Activated CD4-positive, alpha-beta T cell treated with anti-CD3 and anti-CD28 coated beads, Interleukin-2, amount 50 U/mL, for 24 hours (primary cell): Measurements from ENCODE around the gene ISG20L2.
"Not testable (repeated sequence)": the region's sequence is repeated elsewhere in the genome, so short reads cannot be mapped to it uniquely, and the experiment has no call there.

Experiments
- DNase-seq, 2 donors: peaks; one replicate each; pipeline ENCODE4 v3.0.0-alpha.2; 2020; ENCODE audit warnings: low read depth in 1 of 2, low spot score in 1 of 2

The ISG20L2 gene, protein sequence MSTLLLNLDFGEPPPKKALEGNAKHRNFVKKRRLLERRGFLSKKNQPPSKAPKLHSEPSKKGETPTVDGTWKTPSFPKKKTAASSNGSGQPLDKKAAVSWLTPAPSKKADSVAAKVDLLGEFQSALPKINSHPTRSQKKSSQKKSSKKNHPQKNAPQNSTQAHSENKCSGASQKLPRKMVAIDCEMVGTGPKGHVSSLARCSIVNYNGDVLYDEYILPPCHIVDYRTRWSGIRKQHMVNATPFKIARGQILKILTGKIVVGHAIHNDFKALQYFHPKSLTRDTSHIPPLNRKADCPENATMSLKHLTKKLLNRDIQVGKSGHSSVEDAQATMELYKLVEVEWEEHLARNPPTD

DNA sequence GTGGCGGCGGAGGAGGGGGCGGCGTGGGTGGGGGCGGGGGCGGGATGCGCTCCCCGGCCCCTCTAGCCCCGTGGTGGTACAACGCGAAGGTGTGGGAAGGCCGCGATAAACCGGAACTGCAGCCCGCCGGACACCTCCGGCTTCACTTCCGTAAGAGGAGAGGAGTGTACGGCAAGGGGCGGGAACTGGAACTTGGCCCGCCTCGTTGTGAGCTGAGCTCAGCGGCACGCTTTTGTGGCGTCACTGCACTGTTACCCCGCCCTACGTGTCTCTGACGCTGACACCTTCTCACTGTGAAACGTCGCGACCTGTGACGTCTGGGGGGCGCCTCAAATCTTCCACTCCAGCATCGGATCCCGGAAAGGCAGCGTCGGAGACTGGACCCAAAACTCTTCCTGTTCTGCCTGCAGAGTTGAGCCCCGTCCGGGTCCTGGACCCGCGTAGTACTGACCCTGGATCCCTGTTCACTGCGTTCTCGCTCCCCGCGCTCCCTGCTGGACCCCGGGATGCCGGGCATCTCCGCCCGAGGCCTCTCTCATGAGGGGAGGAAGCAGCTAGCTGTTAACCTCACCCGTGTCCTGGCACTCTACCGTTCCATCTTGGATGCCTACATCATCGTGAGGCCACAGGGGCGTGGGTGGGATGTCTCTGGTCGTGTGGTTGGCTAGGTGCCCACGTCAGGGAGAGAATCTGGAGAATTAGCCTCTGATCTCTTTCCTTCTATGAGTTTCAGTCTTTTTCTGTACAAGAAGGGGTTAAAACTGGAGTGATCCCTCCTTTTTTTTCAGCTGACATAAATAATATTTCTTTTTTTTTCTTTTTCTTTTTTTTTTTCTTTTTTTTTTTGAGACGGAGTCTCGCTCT is at the start of gene ISG20L2:
Gene ISG20L2 (minus strand): TSS at position 168 of the 864 bp plus-strand sequence. CDS start 1,114 bp downstream, outside the sequence.
- peak; percentile 88 to 93 for DNase-seq

DNA sequence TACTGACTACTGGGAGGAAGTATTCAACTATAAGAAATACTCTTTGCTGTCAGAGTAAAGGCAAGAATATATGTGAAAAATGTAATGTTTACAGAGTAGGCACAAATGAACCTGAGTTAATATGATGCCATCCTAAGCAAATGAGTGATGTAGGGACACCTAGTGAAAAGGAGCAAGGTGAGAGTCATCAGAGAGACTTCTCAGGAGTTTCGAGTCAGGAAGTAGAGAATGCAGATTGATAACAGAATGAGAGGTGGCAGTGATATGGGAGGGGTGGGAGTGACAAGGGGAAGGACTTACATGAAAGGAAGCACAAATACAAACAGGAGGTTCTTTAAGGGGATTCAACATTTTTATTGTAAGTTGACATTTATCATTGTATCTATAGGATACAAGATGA is 49.0 kb upstream of the ISG20L2 start:
- DNase-seq: no peak

DNA sequence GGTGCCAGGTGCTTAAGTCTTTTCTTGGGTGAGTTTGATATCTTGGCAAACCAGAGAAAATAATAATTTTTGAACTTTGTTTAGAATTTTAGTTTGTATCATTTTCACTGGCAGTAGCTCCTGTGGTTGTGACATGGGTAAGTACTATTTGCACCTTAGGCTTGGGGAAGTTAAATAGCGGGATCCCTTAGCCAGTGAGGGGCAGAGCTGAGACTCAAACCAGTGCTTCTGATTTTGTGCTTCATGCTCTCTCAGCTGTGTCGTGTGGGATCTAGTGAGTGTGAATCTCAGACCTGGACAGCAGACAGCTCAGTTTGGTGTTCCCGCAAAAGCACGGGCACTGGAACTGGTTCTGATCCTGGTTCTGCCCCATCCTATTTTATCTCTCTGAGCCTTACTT is 48.4 kb upstream of the ISG20L2 start:
- DNase-seq: no peak

DNA sequence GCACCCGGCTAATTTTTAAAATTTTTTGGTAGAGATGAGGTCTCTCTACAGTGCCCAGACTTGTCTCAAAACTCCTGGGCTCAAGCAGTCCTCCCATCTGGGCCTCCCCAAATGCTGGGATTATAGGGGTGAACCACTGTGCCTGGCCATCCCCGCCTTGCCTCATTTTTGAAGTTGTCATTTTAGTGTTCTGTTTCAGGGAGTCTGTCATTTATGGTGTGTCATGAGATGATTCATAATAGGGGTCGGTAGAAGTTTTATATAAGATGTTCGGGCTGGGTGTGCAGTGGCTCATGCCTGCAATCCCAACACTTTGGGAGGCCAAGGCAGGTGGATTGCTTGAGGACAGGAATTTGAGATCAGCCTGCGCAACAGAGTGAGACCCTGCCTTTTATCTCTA is 47.2 kb upstream of the ISG20L2 start:
- no peak for DNase-seq

DNA sequence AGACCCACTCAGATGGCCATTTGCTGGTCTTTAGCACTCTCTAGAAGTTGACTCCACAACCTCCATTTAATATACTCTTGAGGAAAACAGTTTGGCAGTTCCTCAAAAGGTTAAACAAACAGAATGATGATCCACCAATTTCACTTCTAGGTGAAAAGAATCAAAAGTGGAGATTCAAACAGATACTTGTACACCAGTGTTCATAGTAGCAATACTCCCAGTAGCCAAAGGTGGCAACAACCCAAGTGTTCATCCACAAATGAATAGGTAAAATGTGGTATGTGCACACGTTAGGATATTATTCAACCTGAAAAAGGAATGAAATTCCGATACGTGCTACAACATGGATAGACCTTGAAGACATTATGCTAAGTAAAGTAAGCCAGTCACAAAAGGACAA is 45.0 kb upstream of the ISG20L2 start:
- no peak for DNase-seq

DNA sequence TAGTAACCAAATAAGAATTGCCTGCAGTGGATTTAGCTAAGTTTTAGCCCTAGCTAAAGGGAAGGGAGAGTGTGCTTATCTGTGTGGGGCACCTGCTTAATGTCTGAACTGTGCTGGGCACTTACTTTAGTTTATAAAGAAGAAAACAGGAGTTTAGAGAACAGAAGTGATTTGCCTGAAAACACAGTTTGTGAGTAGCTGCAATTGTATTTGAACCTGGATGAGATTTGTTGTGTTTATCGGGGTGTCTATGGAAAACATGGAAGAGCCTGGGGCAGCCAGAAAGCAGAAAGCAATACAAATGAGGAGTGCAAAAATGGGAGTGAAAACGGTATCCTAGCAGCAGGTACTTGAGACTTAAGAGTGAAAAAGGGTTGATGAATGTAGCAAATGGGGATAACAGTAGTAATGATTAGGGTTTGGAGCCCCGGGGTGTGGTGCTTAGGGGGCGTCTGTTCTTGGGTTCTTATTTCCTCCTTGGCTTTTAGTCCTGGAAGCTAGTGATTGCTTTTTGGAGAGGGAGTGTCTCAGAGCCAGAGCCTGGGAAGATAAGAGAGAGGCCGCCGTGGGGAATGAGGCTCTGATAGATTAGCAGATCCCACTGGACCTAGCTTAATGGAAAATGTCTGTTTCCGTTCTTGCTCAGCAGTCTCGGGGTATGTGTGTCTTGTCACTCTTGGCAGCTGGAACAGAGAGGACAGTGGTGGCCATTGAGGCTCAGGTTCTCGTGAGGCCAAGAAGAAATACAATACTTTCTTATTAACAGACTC is 44.3 kb upstream of the ISG20L2 start:
- DNase-seq: no peak

DNA sequence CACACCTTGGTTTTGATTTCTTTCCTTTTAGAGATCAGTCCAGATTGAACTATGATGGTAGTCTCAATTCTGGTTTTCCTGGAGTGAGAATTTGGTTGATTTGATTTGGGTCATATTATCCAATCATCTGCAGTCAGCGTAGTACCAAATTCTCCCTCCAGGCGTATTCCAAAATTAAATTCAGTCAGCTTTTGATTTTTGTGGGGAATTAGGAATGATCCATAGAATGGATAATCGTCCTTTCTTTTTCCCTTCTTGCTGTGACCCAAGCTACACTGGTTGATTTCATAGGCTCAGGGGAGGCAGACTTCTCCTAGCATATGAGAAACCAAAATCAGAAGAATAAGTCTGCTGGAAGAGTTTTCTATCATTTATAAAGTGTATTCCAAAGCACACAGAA is 43.7 kb upstream of the ISG20L2 start:
- no peak for DNase-seq

DNA sequence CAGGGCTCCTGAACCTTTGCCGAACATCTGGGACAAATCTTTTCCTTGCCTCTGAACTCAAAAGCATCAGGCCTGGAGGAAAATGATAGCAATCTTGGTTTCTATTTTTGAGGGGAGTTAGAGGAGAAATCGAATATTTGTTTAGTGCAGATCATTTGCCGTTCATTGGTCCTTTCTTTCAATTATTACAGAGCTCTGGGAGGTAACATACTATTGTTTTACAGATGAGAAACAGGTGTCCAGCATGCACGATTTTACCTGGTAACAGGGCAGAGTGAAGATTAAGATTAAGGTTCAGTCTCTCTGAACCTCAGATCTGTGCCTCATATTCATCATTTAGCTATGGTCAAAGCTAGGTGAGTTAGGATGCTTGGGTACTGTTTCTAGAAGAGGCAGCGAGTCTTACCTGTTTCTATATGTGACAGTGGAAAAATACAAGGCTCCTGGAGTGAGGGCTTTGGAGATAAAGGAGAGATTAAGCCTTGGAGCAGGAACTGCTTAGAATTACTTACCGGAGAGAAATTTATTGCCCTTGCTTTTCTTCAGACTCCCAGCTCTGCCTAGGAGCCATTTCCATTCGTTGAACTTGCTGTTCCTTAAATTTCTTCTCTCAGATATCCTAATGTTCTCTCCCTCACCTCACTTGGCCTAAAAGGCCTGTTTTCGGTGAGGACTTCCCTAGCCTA is 40.2 kb upstream of the ISG20L2 start:
- no peak for DNase-seq

- no peak for DNase-seq
These were observed 39.5 kb upstream of the ISG20L2 start for GRCh38 chr1:156767879-156768604.

- DNase-seq: peak; percentile 86 to 96
These were observed 38.7 kb upstream of the ISG20L2 start, which contains the start of gene PRCC for GRCh38 chr1:156767101-156767878. PRCC (plus strand) TSS chr1:156767535; CDS start chr1:156767772, 237 bp downstream.

GRCh38 chr1:156766298-156767100 is 37.9 kb upstream of the ISG20L2 start:
- no peak for DNase-seq

- no peak for DNase-seq
These were observed 37.1 kb upstream of the ISG20L2 start for GRCh38 chr1:156765666-156766065.

GRCh38 chr1:156765136-156765535 is 36.6 kb upstream of the ISG20L2 start:
- not testable (repeated sequence) for DNase-seq

- no peak for DNase-seq
These were observed 32.2 kb upstream of the ISG20L2 start for GRCh38 chr1:156760796-156761104.

GRCh38 chr1:156760092-156760795 is 31.7 kb upstream of the ISG20L2 start:
- DNase-seq: no peak

DNA sequence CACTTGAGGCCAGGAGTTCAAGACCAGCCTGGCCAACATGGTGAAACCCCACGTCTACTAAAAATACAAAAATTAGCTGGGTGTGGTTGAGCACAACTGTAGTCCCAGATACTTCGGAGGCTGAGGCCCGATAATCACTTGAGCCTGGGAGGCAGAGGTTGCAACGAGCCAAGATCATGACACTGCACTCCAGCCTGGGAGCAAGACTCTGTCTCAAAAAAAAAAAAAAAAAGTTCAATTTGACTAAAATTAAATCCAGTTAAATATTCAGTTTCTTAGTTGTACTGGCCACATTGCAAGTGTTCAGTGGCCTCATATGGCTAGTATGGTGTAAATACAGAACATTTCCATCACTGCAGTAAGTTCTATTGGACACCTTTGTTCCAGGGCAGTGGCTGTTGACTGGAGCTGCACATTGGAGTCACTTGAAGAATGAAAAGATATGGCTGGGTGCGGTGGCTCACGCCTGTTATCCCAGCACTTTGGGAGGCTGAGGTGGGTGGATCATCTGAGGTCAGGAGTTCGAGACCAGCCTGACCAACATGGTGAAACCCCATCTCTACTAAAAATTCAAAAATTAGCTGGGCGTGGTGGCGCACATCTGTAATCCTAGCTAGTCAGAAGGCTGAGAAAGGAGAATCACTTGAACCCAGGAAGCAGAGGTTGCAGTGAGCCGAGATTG is 29.1 kb upstream of the ISG20L2 start:
- DNase-seq: not testable (repeated sequence)

DNA sequence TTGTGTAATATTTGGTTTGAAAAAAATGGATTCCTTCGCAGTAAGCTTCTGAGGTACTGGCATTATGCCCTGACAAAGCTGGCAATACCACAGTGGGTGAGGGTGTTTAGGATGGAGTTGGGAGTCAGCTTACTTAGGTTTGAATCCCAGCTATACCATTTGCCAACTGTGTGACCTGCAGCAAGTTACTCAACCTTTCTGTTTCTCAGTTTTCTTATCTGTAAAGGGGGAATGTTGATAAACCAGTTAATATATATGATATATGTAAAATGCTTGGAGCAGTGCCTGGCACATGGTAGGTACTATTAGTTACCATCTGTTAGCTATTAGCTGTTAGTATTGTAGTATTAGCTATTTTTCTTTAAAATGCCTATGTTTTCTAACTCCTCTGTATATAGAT is 27.8 kb upstream of the ISG20L2 start:
- no peak for DNase-seq
